Midbrain (tissue), 1 donor: ENCODE results near the gene GPC6.

ENCODE experiments used
- DNase-seq: peaks from one replicate; lab custom pipeline; 2025; lab: John Stamatoyannopoulos, UW

The GPC6 gene

GRCh38 chr13:94050039-94050438 is 823.4 kb downstream of the GPC6 start:
- DNase-seq, result no peak

- no peak for DNase-seq
Observed at GRCh38 chr13:94050686-94051085, 824.1 kb downstream of the GPC6 start.

GRCh38 chr13:94053986-94054593 is 827.5 kb downstream of the GPC6 start:
- no peak for DNase-seq

GRCh38 chr13:94056362-94056990 is 829.9 kb downstream of the GPC6 start:
- no peak for DNase-seq

GRCh38 chr13:94057618-94058186 is 831.1 kb downstream of the GPC6 start:
- DNase-seq, result no peak

GRCh38 chr13:94058821-94059360 is 832.3 kb downstream of the GPC6 start:
- DNase-seq, result no peak

- no peak for DNase-seq
Observed at GRCh38 chr13:94061301-94061700, 834.7 kb downstream of the GPC6 start.

GRCh38 chr13:94063096-94063495 is 836.5 kb downstream of the GPC6 start:
- no peak for DNase-seq

- no peak for DNase-seq
Observed at GRCh38 chr13:94063848-94064247, 837.2 kb downstream of the GPC6 start.

- DNase-seq, result no peak
Observed at GRCh38 chr13:94065741-94066140, 839.1 kb downstream of the GPC6 start.

GRCh38 chr13:94073007-94073744 is 846.6 kb downstream of the GPC6 start:
- DNase-seq, result no peak

- DNase-seq, result no peak
Observed at GRCh38 chr13:94079876-94080275, 853.3 kb downstream of the GPC6 start.

- DNase-seq, result no peak
Observed at GRCh38 chr13:94080527-94080926, 853.9 kb downstream of the GPC6 start.

GRCh38 chr13:94087100-94087499 is 860.5 kb downstream of the GPC6 start:
- no peak for DNase-seq

GRCh38 chr13:94088742-94089141 is 862.1 kb downstream of the GPC6 start:
- no peak for DNase-seq

- no peak for DNase-seq
Observed at GRCh38 chr13:94090773-94091480, 864.3 kb downstream of the GPC6 start.

GRCh38 chr13:94093652-94094315 is 867.2 kb downstream of the GPC6 start:
- DNase-seq, result no peak

- DNase-seq, result no peak
Observed at GRCh38 chr13:94109715-94110374, 883.2 kb downstream of the GPC6 start.

GRCh38 chr13:94112227-94112626 is 885.6 kb downstream of the GPC6 start:
- DNase-seq, result no peak

- DNase-seq, result no peak
Observed at GRCh38 chr13:94112731-94113130, 886.1 kb downstream of the GPC6 start.

GRCh38 chr13:94113245-94113644 is 886.6 kb downstream of the GPC6 start:
- no peak for DNase-seq
